Measurements from ENCODE around the gene LIMA1.
"Not testable (repeated sequence)": the region's sequence is repeated elsewhere in the genome, so short reads cannot be mapped to it uniquely, and the experiment has no call there.

Gene LIMA1

GRCh38 chr12:50220363-50220995 lies 62.8 kb downstream of the LIMA1 start:
- peaks cover 14% of the 10 kb centered on the region for H3K4me1 ChIP-seq (ENCODE audit: control insufficient read depth, insufficient read depth, low read length)
- H3K27me3 ChIP-seq (ENCODE audit: control insufficient read depth, insufficient read depth, low read length, poor library complexity, severe bottlenecking) = no peaks in the 10 kb centered on the region
- no peaks in the 10 kb centered on the region for H3K9me3 ChIP-seq (ENCODE audit: control insufficient read depth, low read length)
- 11 to 16% methylated on average over 4 of the region's 4 CpGs for WGBS, 2 experiments
- H3K27ac ChIP-seq (ENCODE audit: insufficient read depth, low read depth, low read length, poor library complexity, severe bottlenecking) = peak overlapping the region; percentile 27
- H3K36me3 ChIP-seq (ENCODE audit: control insufficient read depth, insufficient read depth, low read length) = no peaks in the 10 kb centered on the region
- peak overlapping the region; percentile 47 for H3K4me3 ChIP-seq (ENCODE audit: insufficient read depth, low read depth, low read length)

GRCh38 chr12:50219544-50219943 lies 63.8 kb downstream of the LIMA1 start:
- H3K9me3 ChIP-seq (ENCODE audit: control insufficient read depth, low read length) = no peaks in the 10 kb centered on the region
- H3K4me1 ChIP-seq (ENCODE audit: control insufficient read depth, insufficient read depth, low read length) = peaks cover 14% of the 10 kb centered on the region
- no peak overlapping the region for H3K4me3 ChIP-seq (ENCODE audit: insufficient read depth, low read depth, low read length)
- WGBS, 2 experiments = 93 to 96% methylated on average over 2 of the region's 2 CpGs
- no peak overlapping the region for H3K27ac ChIP-seq (ENCODE audit: insufficient read depth, low read depth, low read length, poor library complexity, severe bottlenecking)
- no peaks in the 10 kb centered on the region for H3K36me3 ChIP-seq (ENCODE audit: control insufficient read depth, insufficient read depth, low read length)
- H3K27me3 ChIP-seq (ENCODE audit: control insufficient read depth, insufficient read depth, low read length, poor library complexity, severe bottlenecking) = no peaks in the 10 kb centered on the region

GRCh38 chr12:50219001-50219400 lies 64.3 kb downstream of the LIMA1 start:
- not testable (repeated sequence) for H3K4me3 ChIP-seq (ENCODE audit: insufficient read depth, low read depth, low read length); H3K27me3 ChIP-seq (ENCODE audit: control insufficient read depth, insufficient read depth, low read length, poor library complexity, severe bottlenecking); H3K36me3 ChIP-seq (ENCODE audit: control insufficient read depth, insufficient read depth, low read length); H3K27ac ChIP-seq (ENCODE audit: insufficient read depth, low read depth, low read length, poor library complexity, severe bottlenecking); H3K9me3 ChIP-seq (ENCODE audit: control insufficient read depth, low read length)
- 91 to 96% methylated on average over 6 of the region's 6 CpGs for WGBS, 2 experiments
- H3K4me1 ChIP-seq (ENCODE audit: control insufficient read depth, insufficient read depth, low read length) = peaks cover 14% of the 10 kb centered on the region

GRCh38 chr12:50218386-50218785 lies 64.9 kb downstream of the LIMA1 start:
- WGBS, 2 experiments = 90 to 94% methylated on average over 4 of the region's 4 CpGs
- H3K9me3 ChIP-seq (ENCODE audit: control insufficient read depth, low read length) = no peaks in the 10 kb centered on the region
- H3K4me3 ChIP-seq (ENCODE audit: insufficient read depth, low read depth, low read length) = no peak overlapping the region
- H3K27ac ChIP-seq (ENCODE audit: insufficient read depth, low read depth, low read length, poor library complexity, severe bottlenecking) = no peak overlapping the region
- no peaks in the 10 kb centered on the region for H3K36me3 ChIP-seq (ENCODE audit: control insufficient read depth, insufficient read depth, low read length)
- H3K4me1 ChIP-seq (ENCODE audit: control insufficient read depth, insufficient read depth, low read length) = peaks cover 14% of the 10 kb centered on the region
- H3K27me3 ChIP-seq (ENCODE audit: control insufficient read depth, insufficient read depth, low read length, poor library complexity, severe bottlenecking) = no peaks in the 10 kb centered on the region

- H3K27me3 ChIP-seq (ENCODE audit: control insufficient read depth, insufficient read depth, low read length, poor library complexity, severe bottlenecking) = no peaks in the 10 kb centered on the region
- WGBS, 2 experiments = 94 to 95% methylated on average over 1 of the region's 1 CpG
Observed at GRCh38 chr12:50217202-50217601, 66.1 kb downstream of the LIMA1 start.

GRCh38 chr12:50215033-50215432 lies 68.3 kb downstream of the LIMA1 start:
- WGBS, 2 experiments = 91 to 97% methylated on average over 2 to 3 of the region's 3 CpGs
- H3K27ac ChIP-seq (ENCODE audit: insufficient read depth, low read depth, low read length, poor library complexity, severe bottlenecking) = no peak overlapping the region
- H3K9me3 ChIP-seq (ENCODE audit: control insufficient read depth, low read length) = no peaks in the 10 kb centered on the region
- no peak overlapping the region for H3K4me3 ChIP-seq (ENCODE audit: insufficient read depth, low read depth, low read length)
- H3K4me1 ChIP-seq (ENCODE audit: control insufficient read depth, insufficient read depth, low read length) = no peaks in the 10 kb centered on the region
- no peaks in the 10 kb centered on the region for H3K27me3 ChIP-seq (ENCODE audit: control insufficient read depth, insufficient read depth, low read length, poor library complexity, severe bottlenecking)
- H3K36me3 ChIP-seq (ENCODE audit: control insufficient read depth, insufficient read depth, low read length) = no peaks in the 10 kb centered on the region

More at GRCh38 chr12:50217202-50217601, 66.1 kb downstream of the LIMA1 start:
- Histone ChIP-seq H3K27ac (ENCODE audit: insufficient read depth, low read depth, low read length, poor library complexity, severe bottlenecking) (no peak overlapping the region), H3K4me1 (ENCODE audit: control insufficient read depth, insufficient read depth, low read length) (peaks cover 10% of the 10 kb centered on the region), H3K4me3 (ENCODE audit: insufficient read depth, low read depth, low read length) (no peak overlapping the region), H3K9me3 (ENCODE audit: control insufficient read depth, low read length) (no peaks in the 10 kb centered on the region), H3K36me3 (ENCODE audit: control insufficient read depth, insufficient read depth, low read length) (no peaks in the 10 kb centered on the region)

GRCh38 chr12:50214018-50214417 lies 69.3 kb downstream of the LIMA1 start:
- no peaks in the 10 kb centered on the region for H3K27me3 ChIP-seq (ENCODE audit: control insufficient read depth, insufficient read depth, low read length, poor library complexity, severe bottlenecking)
- no peaks in the 10 kb centered on the region for H3K36me3 ChIP-seq (ENCODE audit: control insufficient read depth, insufficient read depth, low read length)
- no peak overlapping the region for H3K4me3 ChIP-seq (ENCODE audit: insufficient read depth, low read depth, low read length)
- H3K9me3 ChIP-seq (ENCODE audit: control insufficient read depth, low read length) = no peaks in the 10 kb centered on the region
- no peaks in the 10 kb centered on the region for H3K4me1 ChIP-seq (ENCODE audit: control insufficient read depth, insufficient read depth, low read length)
- H3K27ac ChIP-seq (ENCODE audit: insufficient read depth, low read depth, low read length, poor library complexity, severe bottlenecking) = no peak overlapping the region
- no CpG with 5 or more reads among the region's 1 CpG for WGBS, 2 experiments

GRCh38 chr12:50213439-50213838 lies 69.9 kb downstream of the LIMA1 start:
- 97 to 100% methylated on average over 1 to 2 of the region's 2 CpGs for WGBS, 2 experiments
- Histone ChIP-seq H3K27ac (ENCODE audit: insufficient read depth, low read depth, low read length, poor library complexity, severe bottlenecking) (no peak overlapping the region), H3K9me3 (ENCODE audit: control insufficient read depth, low read length) (no peaks in the 10 kb centered on the region), H3K27me3 (ENCODE audit: control insufficient read depth, insufficient read depth, low read length, poor library complexity, severe bottlenecking) (no peaks in the 10 kb centered on the region), H3K4me3 (ENCODE audit: insufficient read depth, low read depth, low read length) (no peak overlapping the region), H3K4me1 (ENCODE audit: control insufficient read depth, insufficient read depth, low read length) (no peaks in the 10 kb centered on the region), H3K36me3 (ENCODE audit: control insufficient read depth, insufficient read depth, low read length) (no peaks in the 10 kb centered on the region)

GRCh38 chr12:50212071-50212467 lies 71.3 kb downstream of the LIMA1 start:
- 97 to 100% methylated on average over 1 to 2 of the region's 2 CpGs for WGBS, 2 experiments

GRCh38 chr12:50211392-50212070 lies 71.8 kb downstream of the LIMA1 start:
- WGBS, 2 experiments = 86 to 92% methylated on average over 5 of the region's 6 CpGs
- no peaks in the 10 kb centered on the region for H3K27me3 ChIP-seq (ENCODE audit: control insufficient read depth, insufficient read depth, low read length, poor library complexity, severe bottlenecking)

More at GRCh38 chr12:50212071-50212467, 71.3 kb downstream of the LIMA1 start:
- H3K4me1 ChIP-seq (ENCODE audit: control insufficient read depth, insufficient read depth, low read length) = no peaks in the 10 kb centered on the region
- no peaks in the 10 kb centered on the region for H3K9me3 ChIP-seq (ENCODE audit: control insufficient read depth, low read length)
- no peak overlapping the region for H3K4me3 ChIP-seq (ENCODE audit: insufficient read depth, low read depth, low read length)
- no peaks in the 10 kb centered on the region for H3K36me3 ChIP-seq (ENCODE audit: control insufficient read depth, insufficient read depth, low read length)
- no peak overlapping the region for H3K27ac ChIP-seq (ENCODE audit: insufficient read depth, low read depth, low read length, poor library complexity, severe bottlenecking)
- no peaks in the 10 kb centered on the region for H3K27me3 ChIP-seq (ENCODE audit: control insufficient read depth, insufficient read depth, low read length, poor library complexity, severe bottlenecking)

More at GRCh38 chr12:50211392-50212070, 71.8 kb downstream of the LIMA1 start:
- Histone ChIP-seq H3K4me3 (ENCODE audit: insufficient read depth, low read depth, low read length) (no peak overlapping the region), H3K36me3 (ENCODE audit: control insufficient read depth, insufficient read depth, low read length) (no peaks in the 10 kb centered on the region), H3K27ac (ENCODE audit: insufficient read depth, low read depth, low read length, poor library complexity, severe bottlenecking) (no peak overlapping the region), H3K9me3 (ENCODE audit: control insufficient read depth, low read length) (no peaks in the 10 kb centered on the region), H3K4me1 (ENCODE audit: control insufficient read depth, insufficient read depth, low read length) (no peaks in the 10 kb centered on the region)

All from ectodermal cell (in vitro differentiated cells).